ENCODE results near the gene SPSB1.
A peak's percentile ranks its signal among the peaks of the same experiment; 100 is the strongest.

SPSB1 gene

GRCh38 chr1:9391620-9392019 lies 98.9 kb downstream of the SPSB1 start:
- DNase-seq (ENCODE audit: low spot score) = no peak
- ChIA-PET POLR2A (ENCODE audit: low non-redundant PET) (no interaction called here), CTCF (no interaction called here)
- no peak for TF ChIP-seq CTCF (conservative IDR thresholded peaks at IDR 0.05; ENCODE audit: low read depth)
- H3K27ac ChIP-seq = no peak overlapping the region

- ChIA-PET POLR2A (ENCODE audit: low non-redundant PET) (no interaction called here), CTCF (interaction anchor here (0.6 kb wide), 2 partner anchors 61 to 559 kb away, joined by 4 to 5 read pairs; no protein-coding TSS in a partner anchor)
- TF ChIP-seq CTCF (conservative IDR thresholded peaks at IDR 0.05; ENCODE audit: low read depth) = no peak
- DNase-seq (ENCODE audit: low spot score) = no peak
- no peak overlapping the region for H3K27ac ChIP-seq
Observed at GRCh38 chr1:9394010-9394409, 101.3 kb downstream of the SPSB1 start.

- POLR2A ChIA-PET (ENCODE audit: low non-redundant PET) = no interaction called here
- no peak for DNase-seq (ENCODE audit: low spot score)
- no peak for TF ChIP-seq CTCF (conservative IDR thresholded peaks at IDR 0.05; ENCODE audit: low read depth)
- CTCF ChIA-PET = no interaction called here
- no peak overlapping the region for H3K27ac ChIP-seq
Observed at GRCh38 chr1:9395018-9395417, 102.3 kb downstream of the SPSB1 start.

- DNase-seq (ENCODE audit: low spot score) = no peak
- H3K27ac ChIP-seq = peak overlapping the region; percentile 54; the same call in 1 of the 2 replicates
- no peak for TF ChIP-seq CTCF (conservative IDR thresholded peaks at IDR 0.05; ENCODE audit: low read depth)
- ChIA-PET CTCF (no interaction called here), POLR2A (ENCODE audit: low non-redundant PET) (no interaction called here)
Observed at GRCh38 chr1:9397047-9397446, 104.4 kb downstream of the SPSB1 start.

GRCh38 chr1:9397997-9398526 lies 105.4 kb downstream of the SPSB1 start:
- no peak for DNase-seq (ENCODE audit: low spot score)
- no peak for TF ChIP-seq CTCF (conservative IDR thresholded peaks at IDR 0.05; ENCODE audit: low read depth)
- peak overlapping the region; percentile 54 for H3K27ac ChIP-seq
- CTCF ChIA-PET = interaction anchor here (0.6 to 0.7 kb wide), 4 partner anchors 15 to 130 kb away, joined by 4 to 11 read pairs (median 5); no protein-coding TSS in a partner anchor
- POLR2A ChIA-PET (ENCODE audit: low non-redundant PET) = no interaction called here

GRCh38 chr1:9399510-9400424 lies 107.1 kb downstream of the SPSB1 start:
- ChIA-PET CTCF (interaction anchor here (0.5 to 0.6 kb wide), 2 partner anchors 194 to 226 kb away, joined by 3 read pairs; no protein-coding TSS in a partner anchor), POLR2A (ENCODE audit: low non-redundant PET) (interaction anchor here (0.6 kb wide), 1 partner anchor 28 kb away, joined by 4 read pairs; no protein-coding TSS in a partner anchor)
- H3K27ac ChIP-seq = peak overlapping the region; percentile 37
- no peak for DNase-seq (ENCODE audit: low spot score)
- no peak for TF ChIP-seq CTCF (conservative IDR thresholded peaks at IDR 0.05; ENCODE audit: low read depth)
